AG04449 (cell line): ENCODE data around the gene GPR137B.

Source experiments
- CTCF ChIA-PET: fragments of 350-600 bp; formaldehyde crosslinking; extraction: SDS; loops from one replicate; lab custom pipeline; 2021; ENCODE audit warnings: antibody characterized with exemption; lab: Yijun Ruan, JAX
- POLR2A ChIA-PET: fragments of 400-600, 350-600 bp; formaldehyde crosslinking; extraction: SDS; loops from one replicate; lab custom pipeline; 2020; ENCODE audit warnings: antibody characterized with exemption, inconsistent platforms; lab: Yijun Ruan, JAX
- DNase-seq: peaks from one replicate; pipeline ENCODE4 v3.0.0-alpha.2; 2010; ENCODE audit warnings: low read depth, low spot score
- H3K4me3 ChIP-seq: 2 replicates; pipeline ENCODE4 v1.5.1; 2011; ENCODE audit warnings: low read depth, mild to moderate bottlenecking, control low read depth, low read length
- CTCF ChIP-seq: IDR thresholded peaks from one replicate; pipeline ENCODE4 v1.5.1; 2011; ENCODE audit warnings: mild to moderate bottlenecking, moderate library complexity, low read length, control low read depth, inconsistent platforms; ENCODE audit not compliant: insufficient read depth; ENCODE audit errors: missing control alignments

The GPR137B gene

GRCh38 chr1:236147068-236147467 is 4.7 kb downstream of the GPR137B start:
- CTCF ChIA-PET = no interaction called here

DNA sequence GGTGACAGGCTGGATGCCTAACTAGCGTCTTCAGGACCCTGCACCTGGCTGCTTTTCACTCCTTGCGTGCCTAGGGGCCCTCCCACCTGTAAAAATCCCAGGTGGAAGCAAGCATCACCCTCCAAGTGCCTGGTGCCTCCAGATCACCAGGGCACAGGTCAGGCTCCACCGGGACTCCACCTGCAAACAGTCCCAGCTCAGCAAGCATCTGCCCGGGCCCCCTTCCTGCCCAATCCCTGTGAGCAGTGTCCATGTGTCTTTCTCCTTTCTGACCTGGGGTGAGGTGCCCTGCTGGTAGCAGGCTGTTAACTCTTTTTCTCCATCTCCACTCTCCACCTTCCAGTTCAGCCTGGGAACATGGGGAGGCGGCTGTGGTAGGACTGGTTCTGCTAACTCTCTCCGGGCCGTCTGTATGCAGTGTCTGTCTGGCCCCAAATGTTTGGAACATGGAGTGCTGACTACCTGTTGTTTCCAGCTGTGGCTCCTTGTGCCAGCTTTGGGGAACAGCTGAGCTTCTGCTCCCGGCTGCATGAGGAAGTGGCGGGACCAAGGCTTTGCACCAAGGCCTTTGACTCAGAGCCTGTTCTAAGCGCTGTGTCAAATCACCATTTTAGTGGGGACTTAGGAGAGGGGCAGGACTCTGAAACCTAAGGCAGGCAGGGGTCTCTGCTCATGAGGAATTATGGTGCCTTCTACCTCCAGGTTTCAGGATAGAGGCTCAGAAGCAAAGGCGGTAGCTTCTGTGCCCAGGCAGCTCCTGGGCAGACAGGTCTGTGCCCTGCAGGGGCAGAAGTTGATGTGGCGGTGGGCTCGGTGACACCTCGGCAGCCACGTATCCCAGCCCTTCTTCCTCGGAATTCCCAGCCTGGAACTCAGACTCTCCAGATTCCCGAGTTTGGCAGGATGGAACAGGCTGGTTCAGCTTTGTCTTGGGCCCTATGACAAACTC is 5.5 kb downstream of the GPR137B start:
- CTCF ChIA-PET = no interaction called here
- no peak for DNase-seq
- no peak for TF ChIP-seq CTCF
- H3K4me3 ChIP-seq = no peak overlapping the region
- POLR2A ChIA-PET = interaction anchor here (0.6 kb wide), 1 partner anchor 15 kb away, joined by 3 read pairs; no protein-coding TSS in a partner anchor

More at GRCh38 chr1:236147068-236147467, 4.7 kb downstream of the GPR137B start:
- POLR2A ChIA-PET = interaction anchor here (0.6 kb wide), 1 partner anchor 16 kb away, joined by 3 read pairs; no protein-coding TSS in a partner anchor
- no peak overlapping the region for H3K4me3 ChIP-seq
- DNase-seq = no peak
- no peak for TF ChIP-seq CTCF

DNA sequence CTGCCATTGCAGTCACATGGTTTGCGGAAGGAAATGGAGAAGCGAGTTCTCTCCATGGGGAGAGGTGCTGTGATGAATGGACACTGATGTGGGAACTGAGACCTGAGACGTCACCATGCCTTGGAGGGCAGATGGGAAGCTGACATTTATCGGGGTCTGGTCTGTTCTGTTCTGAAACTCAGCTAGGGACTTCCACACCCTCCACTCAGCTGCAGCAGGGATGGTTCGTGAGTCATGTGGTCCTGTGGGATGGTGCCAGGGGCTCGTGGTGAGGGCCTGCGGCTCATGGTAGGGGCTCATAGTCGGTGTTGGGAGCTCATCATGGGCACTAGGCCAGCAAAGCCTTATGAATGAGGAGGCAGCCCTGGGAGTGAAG is 6.1 kb downstream of the GPR137B start:
- TF ChIP-seq CTCF = no peak
- ChIA-PET POLR2A (no interaction called here), CTCF (no interaction called here)
- H3K4me3 ChIP-seq = no peak overlapping the region
- DNase-seq = no peak

DNA sequence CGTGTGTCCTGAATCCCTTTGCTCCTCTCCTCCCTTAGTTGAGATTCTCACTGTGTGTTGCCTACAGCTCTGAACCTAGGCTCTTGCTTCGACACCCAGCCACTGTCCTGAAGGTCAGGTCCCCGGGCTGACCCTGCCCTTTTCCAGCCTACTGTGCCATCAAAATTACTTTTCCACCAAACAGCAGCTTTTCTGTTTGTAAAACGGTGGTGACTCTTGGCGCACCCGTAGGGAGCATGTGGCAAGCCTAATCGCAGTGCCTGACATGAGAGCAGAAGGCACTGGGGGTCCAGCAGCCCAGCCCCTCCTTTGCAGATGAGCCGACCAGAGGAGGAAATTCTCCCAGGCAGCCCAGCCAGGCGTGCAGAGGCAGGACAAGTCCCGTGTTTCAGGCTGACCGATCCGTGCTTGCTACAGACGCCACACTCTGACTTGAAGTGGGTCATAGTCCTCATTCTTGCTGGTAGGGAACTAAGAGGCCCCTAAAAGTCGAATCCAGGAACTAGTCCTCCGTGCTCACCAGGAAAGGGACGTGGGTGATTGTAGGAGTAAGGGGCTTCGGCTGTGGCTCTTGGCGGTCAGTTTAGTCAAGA is 6.8 kb downstream of the GPR137B start:
- TF ChIP-seq CTCF = no peak

GRCh38 chr1:236149696-236150228 is 7.4 kb downstream of the GPR137B start:
- no peak for TF ChIP-seq CTCF
- POLR2A ChIA-PET = no interaction called here

More for the DNA sequence above, 6.8 kb downstream of the GPR137B start:
- H3K4me3 ChIP-seq = no peak overlapping the region
- ChIA-PET CTCF (no interaction called here), POLR2A (no interaction called here)
- DNase-seq = no peak

More at GRCh38 chr1:236149696-236150228, 7.4 kb downstream of the GPR137B start:
- no peak overlapping the region for H3K4me3 ChIP-seq
- CTCF ChIA-PET = no interaction called here
- DNase-seq = no peak
